H1 (cell line): ENCODE results near the gene CHD6. TPM values are rescaled to one million over a fixed set of nuclear protein-coding genes. Genes with fewer than 3 reads are reported as not detected.

Source experiments
- POLR2AphosphoS5 ChIP-seq: IDR thresholded peaks from 2 replicates; pipeline ENCODE4 v1.6.1; 2011; ENCODE audit warnings: low read depth, low read length
- RFX5 ChIP-seq: IDR thresholded peaks from 2 replicates; pipeline ENCODE4 v1.6.1; 2011; ENCODE audit warnings: low read depth, low read length, improper control_type of control experiment, borderline replicate concordance
- SIX5 ChIP-seq: IDR thresholded peaks from 2 replicates; pipeline ENCODE4 v1.6.1; 2011; ENCODE audit warnings: mild to moderate bottlenecking, low read depth, low read length
- TAF1 ChIP-seq: IDR thresholded peaks from 2 replicates; pipeline ENCODE4 v1.6.1; 2011; ENCODE audit warnings: mild to moderate bottlenecking, low read depth, low read length
- polyA plus RNA-seq, 7 experiments: library from polyadenylated mRNA; depleted of rRNA in 3 of 7; stranded (reverse) in 5 of 7; unstranded in 2 of 7; fragments of >200 nt in 5 of 7; fragments of 200-250 nt in 2 of 7; gene quantifications; 1 replicate in 5 of 7; 2 replicates in 1 of 7; 4 replicates in 1 of 7; pipeline versions ENCODE4 v1.2.1 to v1.2.3, GENCODE V29; 2011 to 2013; ENCODE audit warnings: missing spikeins in 2 of 7, mixed read lengths in 2 of 7
- total RNA-seq: library from RNA; stranded (reverse); fragmentation: NEBNext Ultra II Directional; extraction: Animal tissue kit (Norgen Biotek cat#: 25700); gene quantifications from 2 replicates; pipeline ENCODE4 v1.2.1, GENCODE V29; 2021
- TF ChIP-seq, protein P1 (sequence below), 3 experiments: IDR thresholded peaks; 1 replicate in 2 of 3; 2 replicates in 1 of 3; pipeline versions ENCODE4 v1.5.1 to v1.6.1; 2011; ENCODE audit warnings: low read length in 3 of 3, mild to moderate bottlenecking in 3 of 3, inconsistent platforms in 2 of 3, low read depth in 1 of 3, moderate library complexity in 1 of 3; ENCODE audit not compliant: insufficient read depth in 1 of 3; ENCODE audit errors: control extremely low read depth in 1 of 3
- TF ChIP-seq, protein P2 (sequence below): IDR thresholded peaks from 2 replicates; pipeline ENCODE4 v1.6.1; 2012; ENCODE audit warnings: inconsistent platforms
- TF ChIP-seq, protein P3 (sequence below): IDR thresholded peaks from 2 replicates; pipeline ENCODE4 v1.6.1; 2011; ENCODE audit warnings: low read length, improper control_type of control experiment

CHD6 gene
- total and polyA plus RNA-seq, 2 of the 8 experiments (the other 6 are each of a cell fraction or from before 2014, with no cell fraction given) = 11.1 to 62.9 TPM

DNA sequence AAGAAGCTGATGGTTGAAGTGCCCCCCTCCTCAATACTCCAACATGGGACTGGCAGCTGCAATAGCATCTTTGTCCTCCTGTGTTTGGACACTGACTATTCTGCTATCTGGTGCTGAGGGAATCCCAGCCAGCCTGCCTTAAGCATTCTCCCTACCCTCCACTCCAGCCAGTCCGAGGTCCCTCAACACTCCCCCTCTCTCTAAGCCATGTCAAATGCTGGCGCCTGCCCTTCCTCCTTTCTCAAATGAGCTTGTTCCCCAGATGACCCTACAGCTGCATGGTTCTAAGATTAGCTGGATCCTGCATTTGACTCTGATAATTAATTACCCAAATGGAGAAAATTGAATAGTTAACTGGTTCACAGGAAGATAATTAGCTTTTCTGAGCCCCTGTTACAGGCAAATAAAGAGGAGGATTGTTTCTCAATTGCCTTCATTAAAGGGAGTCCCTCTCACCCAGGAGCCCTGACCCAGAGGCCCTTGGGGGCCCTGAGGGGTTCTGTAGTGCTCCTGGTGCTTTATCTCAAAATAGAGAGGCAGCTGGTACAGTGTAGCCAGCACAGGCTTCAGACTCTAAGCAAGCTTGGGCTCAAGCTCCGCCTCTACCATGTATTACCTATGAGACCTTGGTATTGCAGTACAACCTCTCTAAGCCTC, 37.9 kb upstream of the CHD6 start (continued):
- TF ChIP-seq, protein P1, sequence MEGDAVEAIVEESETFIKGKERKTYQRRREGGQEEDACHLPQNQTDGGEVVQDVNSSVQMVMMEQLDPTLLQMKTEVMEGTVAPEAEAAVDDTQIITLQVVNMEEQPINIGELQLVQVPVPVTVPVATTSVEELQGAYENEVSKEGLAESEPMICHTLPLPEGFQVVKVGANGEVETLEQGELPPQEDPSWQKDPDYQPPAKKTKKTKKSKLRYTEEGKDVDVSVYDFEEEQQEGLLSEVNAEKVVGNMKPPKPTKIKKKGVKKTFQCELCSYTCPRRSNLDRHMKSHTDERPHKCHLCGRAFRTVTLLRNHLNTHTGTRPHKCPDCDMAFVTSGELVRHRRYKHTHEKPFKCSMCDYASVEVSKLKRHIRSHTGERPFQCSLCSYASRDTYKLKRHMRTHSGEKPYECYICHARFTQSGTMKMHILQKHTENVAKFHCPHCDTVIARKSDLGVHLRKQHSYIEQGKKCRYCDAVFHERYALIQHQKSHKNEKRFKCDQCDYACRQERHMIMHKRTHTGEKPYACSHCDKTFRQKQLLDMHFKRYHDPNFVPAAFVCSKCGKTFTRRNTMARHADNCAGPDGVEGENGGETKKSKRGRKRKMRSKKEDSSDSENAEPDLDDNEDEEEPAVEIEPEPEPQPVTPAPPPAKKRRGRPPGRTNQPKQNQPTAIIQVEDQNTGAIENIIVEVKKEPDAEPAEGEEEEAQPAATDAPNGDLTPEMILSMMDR (IDR thresholded peaks at IDR 0.05; ENCODE audit: control extremely low read depth in 1 of 3, insufficient read depth in 1 of 3, low read depth in 1 of 3, low read length in 3 of 3) = no peak
- TF ChIP-seq RFX5 (no peak), POLR2AphosphoS5 (no peak), TAF1 (no peak), SIX5 (no peak)
- TF ChIP-seq, protein P2, sequence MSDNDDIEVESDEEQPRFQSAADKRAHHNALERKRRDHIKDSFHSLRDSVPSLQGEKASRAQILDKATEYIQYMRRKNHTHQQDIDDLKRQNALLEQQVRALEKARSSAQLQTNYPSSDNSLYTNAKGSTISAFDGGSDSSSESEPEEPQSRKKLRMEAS = no peak
- TF ChIP-seq, protein P3, sequence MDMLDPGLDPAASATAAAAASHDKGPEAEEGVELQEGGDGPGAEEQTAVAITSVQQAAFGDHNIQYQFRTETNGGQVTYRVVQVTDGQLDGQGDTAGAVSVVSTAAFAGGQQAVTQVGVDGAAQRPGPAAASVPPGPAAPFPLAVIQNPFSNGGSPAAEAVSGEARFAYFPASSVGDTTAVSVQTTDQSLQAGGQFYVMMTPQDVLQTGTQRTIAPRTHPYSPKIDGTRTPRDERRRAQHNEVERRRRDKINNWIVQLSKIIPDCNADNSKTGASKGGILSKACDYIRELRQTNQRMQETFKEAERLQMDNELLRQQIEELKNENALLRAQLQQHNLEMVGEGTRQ = no peak
